Measurements from ENCODE around the gene IFT80.

The IFT80 gene

DNA sequence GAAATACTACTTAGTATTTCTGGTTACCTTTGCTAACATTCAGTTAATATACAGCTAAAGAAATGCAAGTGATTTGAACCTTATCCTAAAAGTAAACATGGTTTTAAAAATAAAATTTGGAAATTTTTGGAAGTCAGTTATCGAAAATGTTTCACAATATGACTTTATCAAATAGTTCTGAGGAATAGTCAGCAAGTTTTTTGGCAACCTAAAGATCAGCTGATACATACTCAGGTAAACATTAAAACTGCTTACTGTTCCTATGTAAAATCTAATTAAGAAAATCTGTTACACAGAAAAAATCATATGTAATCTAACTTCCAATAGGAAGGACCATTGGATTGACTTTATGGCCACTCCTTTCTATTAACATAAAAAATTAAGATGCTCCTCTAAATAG, 24.1 kb downstream of the IFT80 start:
- no peak overlapping the region for H3K4me3 ChIP-seq (replicated peaks; ENCODE audit: low read depth, low read length)
- no peak for TF ChIP-seq CTCF (IDR thresholded peaks at IDR 0.05; ENCODE audit: low read length, missing control alignments)
- no peak for DNase-seq (ENCODE audit: low read depth)

DNA sequence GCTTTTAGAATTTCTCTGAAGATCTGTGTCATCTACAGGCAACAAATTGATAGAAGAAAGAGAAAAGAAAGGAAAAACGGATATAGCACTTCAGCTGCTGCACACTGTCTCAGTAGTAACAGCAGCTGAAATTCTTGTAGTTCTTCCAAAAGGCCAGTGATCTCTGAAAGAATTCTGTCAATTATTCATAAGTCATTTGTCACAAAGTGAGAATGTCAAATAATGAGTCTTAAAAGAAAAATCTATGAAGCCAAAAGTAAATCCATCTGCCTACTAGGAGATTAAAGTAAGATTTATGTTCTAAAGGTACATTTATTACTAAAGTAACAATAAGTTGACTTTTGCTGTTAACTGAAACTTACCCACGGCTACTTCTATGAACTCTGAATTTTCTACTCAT, 24.6 kb downstream of the IFT80 start:
- TF ChIP-seq CTCF (IDR thresholded peaks at IDR 0.05; ENCODE audit: low read length, missing control alignments) = no peak
- no peak overlapping the region for H3K4me3 ChIP-seq (replicated peaks; ENCODE audit: low read depth, low read length)
- no peak for DNase-seq (ENCODE audit: low read depth)

- no peak for DNase-seq (ENCODE audit: low read depth)
- no peak overlapping the region for H3K4me3 ChIP-seq (replicated peaks; ENCODE audit: low read depth, low read length)
- TF ChIP-seq CTCF (IDR thresholded peaks at IDR 0.05; ENCODE audit: low read length, missing control alignments) = no peak
Measured at GRCh38 chr3:160373655-160374054, 25.4 kb downstream of the IFT80 start.

DNA sequence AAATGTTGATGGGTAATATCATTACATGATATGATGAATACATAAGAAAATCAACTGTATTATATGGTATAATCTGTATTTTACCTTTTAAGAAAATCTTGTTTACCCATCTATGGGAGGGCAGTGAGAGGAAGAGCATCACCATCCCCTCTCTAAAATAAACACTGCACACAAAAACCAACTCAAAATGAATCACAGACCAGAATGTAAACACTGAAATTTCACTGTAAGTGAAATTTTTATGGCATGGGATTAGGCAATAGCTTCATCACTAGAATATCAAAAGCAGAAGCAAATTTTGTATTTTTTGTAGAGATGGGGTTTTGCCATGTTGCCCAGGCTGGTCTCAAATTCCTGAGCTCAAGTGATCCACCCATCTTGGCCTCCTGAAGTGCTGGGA, 26.2 kb downstream of the IFT80 start:
- TF ChIP-seq CTCF (IDR thresholded peaks at IDR 0.05; ENCODE audit: low read length, missing control alignments) = no peak
- DNase-seq (ENCODE audit: low read depth) = peak; percentile 37

DNA sequence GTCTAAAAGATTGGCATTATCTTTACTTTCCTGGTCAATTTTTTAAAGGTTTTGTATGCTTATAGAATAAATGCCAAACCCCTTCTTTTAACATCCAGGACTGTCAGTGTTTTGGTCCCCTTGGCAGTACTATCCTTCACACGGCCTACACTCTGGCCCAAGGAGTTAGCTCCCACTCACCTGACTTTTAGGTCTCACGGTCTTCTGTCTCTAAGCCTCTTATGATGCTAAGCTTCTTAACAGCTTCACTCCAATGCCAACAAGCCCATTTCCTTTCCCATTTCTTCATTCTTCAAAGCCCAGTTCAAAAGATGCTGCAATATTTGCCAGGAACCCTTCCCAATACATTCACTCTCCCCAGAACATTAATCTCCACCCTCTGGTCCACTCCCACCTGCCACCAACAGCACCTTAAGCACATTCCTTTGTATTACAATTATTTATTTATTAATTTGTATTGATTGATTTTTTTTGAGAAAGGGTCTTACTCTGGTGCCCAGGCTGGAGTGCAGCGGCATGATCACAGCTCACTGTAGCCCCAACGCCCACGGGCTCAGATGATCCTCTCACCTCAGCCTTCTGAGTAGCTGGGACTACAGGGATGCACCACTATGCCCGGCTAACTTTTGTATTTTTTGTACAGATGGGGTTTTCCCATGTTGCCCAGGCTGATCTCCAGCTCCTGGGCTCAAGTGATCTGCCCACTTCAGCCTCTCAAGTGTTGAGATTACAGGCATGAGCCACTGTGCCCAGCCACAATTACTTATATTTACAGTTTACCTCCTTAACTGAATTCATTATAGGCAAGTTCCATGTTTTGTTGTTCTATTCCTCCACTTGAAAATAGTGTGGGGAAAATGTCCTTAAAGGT, 27.8 kb downstream of the IFT80 start:
- no peak overlapping the region for H3K4me3 ChIP-seq (replicated peaks; ENCODE audit: low read depth, low read length)
- DNase-seq (ENCODE audit: low read depth) = no peak
- TF ChIP-seq CTCF (IDR thresholded peaks at IDR 0.05; ENCODE audit: low read length, missing control alignments) = no peak

More for the DNA sequence above, 26.2 kb downstream of the IFT80 start:
- H3K4me3 ChIP-seq (replicated peaks; ENCODE audit: low read depth, low read length) = no peak overlapping the region

DNA sequence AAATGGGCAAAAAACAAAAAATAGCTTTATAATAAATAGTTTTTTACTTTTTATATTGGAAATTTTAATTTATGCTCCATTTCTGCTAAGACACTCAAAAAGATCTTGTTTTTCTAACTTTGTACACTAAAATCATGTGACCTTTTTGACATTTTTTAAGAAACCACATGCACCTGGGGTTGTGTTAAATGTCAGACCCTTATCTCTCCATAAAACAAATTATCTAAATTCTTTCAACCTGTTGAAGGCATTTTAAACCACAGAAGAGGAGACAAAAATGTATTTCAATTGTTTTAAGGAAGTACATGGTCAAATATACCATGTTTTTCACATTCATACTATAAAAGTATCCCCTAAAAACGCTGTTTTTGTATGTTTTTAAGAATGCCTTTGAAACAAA, 29.2 kb downstream of the IFT80 start:
- TF ChIP-seq CTCF (IDR thresholded peaks at IDR 0.05; ENCODE audit: low read length, missing control alignments) = no peak
- H3K4me3 ChIP-seq (replicated peaks; ENCODE audit: low read depth, low read length) = no peak overlapping the region
- DNase-seq (ENCODE audit: low read depth) = no peak

DNA sequence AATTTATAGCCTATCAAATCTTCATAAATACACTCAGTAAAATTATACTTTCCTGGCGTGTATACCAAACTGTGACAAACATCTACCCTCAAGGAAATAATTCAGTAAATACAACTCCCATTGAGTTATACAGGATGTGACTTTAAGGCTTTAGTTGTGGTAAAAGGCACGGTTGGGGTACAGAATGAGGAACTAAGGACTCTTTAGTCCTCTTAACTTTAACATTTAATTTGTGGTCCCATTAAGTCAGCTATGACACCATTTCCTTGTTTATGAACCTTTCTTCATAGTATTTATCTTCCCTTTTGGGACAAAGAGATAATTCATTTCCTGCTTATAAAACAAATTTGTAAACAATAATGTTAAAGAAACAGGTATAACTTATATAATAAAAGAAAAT, 30.2 kb downstream of the IFT80 start:
- no peak for DNase-seq (ENCODE audit: low read depth)
- no peak overlapping the region for H3K4me3 ChIP-seq (replicated peaks; ENCODE audit: low read depth, low read length)
- TF ChIP-seq CTCF (IDR thresholded peaks at IDR 0.05; ENCODE audit: low read length, missing control alignments) = no peak
